ENCODE measurements around the gene WDR53.

GRCh38 chr3:196600359-196600758 is 32.0 kb upstream of the WDR53 start:
- TF ChIP-seq, protein P1, sequence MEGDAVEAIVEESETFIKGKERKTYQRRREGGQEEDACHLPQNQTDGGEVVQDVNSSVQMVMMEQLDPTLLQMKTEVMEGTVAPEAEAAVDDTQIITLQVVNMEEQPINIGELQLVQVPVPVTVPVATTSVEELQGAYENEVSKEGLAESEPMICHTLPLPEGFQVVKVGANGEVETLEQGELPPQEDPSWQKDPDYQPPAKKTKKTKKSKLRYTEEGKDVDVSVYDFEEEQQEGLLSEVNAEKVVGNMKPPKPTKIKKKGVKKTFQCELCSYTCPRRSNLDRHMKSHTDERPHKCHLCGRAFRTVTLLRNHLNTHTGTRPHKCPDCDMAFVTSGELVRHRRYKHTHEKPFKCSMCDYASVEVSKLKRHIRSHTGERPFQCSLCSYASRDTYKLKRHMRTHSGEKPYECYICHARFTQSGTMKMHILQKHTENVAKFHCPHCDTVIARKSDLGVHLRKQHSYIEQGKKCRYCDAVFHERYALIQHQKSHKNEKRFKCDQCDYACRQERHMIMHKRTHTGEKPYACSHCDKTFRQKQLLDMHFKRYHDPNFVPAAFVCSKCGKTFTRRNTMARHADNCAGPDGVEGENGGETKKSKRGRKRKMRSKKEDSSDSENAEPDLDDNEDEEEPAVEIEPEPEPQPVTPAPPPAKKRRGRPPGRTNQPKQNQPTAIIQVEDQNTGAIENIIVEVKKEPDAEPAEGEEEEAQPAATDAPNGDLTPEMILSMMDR (IDR thresholded peaks at IDR 0.05) = no peak
- TF ChIP-seq POLR2A (IDR thresholded peaks at IDR 0.05; ENCODE audit: low read depth) = no peak
